Stimulated activated CD4-positive, alpha-beta T cell treated with anti-CD3 and anti-CD28 coated beads, Interleukin-2, amount 100 ng/mL, for 48 hours (primary cell): Measurements from ENCODE around the gene EPHB2.

Source experiments
- DNase-seq, 2 donors: peaks; one replicate each; pipeline ENCODE4 v3.0.0-alpha.2; 2020

Gene EPHB2

DNA sequence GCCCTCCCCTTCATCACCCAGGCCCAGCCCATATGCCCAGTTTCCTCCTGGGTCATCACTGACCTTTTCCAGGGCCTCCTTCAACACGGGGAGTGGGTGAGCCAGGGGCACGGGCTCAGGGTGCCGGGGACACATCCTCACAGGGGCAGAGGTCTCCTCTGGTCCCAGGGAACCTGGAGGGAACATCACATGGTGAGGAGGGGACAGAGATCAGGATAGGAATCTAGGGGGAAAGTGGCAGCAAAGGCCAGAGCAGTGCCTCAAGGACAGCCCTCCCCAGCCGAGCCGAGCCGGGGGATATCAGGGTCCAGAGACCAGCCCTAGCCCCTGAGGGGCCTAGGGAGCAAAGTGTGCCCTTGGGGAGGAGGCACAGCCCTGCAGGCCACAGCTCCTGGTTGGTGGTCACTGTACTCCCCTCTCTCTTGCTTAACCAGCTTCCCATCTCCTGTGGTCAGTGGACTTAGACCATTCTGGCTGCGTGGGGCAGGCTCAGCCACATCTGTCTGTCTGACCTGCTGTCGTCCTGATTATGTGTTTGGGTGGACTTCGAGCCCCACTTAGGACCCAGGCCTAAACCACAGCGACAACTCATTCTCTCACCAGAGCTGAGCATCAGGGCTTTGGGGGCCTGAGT is 252.5 kb downstream of the EPHB2 start:
- no peak for DNase-seq

DNA sequence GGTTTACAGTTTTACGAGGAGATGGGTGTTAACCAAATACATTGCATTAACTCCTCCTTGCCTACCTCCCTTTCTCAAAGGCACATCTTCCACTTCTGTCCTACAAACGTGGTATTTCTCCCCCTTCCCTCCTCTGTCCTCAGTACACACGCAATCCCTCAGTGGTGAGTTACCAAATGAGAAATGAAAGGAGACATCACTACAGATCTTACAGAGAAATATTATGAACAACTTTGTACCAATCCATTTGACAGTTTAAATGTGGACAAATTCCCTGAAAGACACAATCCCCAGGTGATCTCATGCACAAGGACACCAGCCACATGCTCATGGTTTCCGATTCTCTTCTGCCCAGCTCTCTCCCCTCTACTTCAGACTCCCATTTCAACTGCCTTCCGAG is 255.7 kb downstream of the EPHB2 start:
- DNase-seq, result no peak

DNA sequence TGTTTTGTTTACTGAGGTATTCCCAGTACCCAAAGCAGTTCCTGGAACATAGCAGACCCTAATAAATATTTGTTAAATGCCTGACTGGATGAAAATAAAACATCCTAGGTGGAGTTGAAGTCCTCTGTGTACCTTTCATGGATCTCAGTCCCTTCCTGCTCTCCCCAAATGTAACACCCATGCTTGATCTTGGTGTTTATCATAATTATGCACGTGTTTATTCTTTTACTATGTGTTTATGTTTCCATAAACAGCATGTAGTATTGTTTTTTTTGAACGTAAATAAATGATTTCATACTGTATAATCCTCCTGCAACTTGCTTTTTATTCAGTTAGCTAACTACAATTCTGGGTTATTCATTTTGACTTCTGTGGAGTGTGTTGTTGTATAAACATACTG is 257.2 kb downstream of the EPHB2 start:
- no peak for DNase-seq

DNA sequence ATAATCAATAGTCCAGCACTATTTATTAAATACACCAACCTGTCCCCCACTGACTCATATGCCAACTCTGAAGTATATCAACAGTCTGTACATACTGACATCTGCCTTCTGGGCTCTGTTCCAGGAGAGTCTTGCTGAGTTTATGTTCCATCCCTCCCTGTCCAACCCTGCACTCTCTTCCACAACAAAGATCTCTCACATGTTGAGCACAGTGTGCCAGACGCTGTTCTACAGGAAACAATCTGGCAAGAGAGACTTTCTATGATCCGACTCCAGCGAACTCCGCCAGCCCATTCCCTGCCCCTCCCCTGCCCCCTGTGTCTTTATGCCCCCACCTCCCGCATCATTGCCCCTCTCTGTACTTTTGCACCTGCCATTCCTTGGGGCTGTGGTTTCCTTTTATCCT is 258.7 kb downstream of the EPHB2 start:
- DNase-seq, result no peak

DNA sequence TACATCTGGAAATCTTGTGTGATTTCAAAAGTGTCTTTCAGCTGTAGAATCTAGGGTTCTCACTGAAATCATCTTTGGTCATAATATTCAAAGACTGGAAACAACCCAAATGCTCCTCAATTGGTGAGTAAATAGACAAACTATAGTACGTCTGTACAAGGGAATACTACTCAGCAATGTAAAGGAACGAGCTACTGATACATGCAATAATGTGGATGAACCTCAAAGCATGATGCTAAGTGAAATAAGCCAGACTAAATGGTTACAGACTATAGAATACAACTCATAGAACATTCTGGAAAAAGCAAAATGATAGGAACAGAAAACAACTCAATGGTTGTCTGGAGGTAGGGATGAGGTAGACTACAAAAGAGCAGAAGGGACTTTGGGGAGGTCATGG is 259.5 kb downstream of the EPHB2 start:
- no peak for DNase-seq
